Trophoblast cell (in vitro differentiated cells and primary cell): Measurements from ENCODE around the gene PPP1R14D.

Experiments used
- DNase-seq, 2 donors: peaks; one replicate each; pipeline ENCODE4 v3.0.0-alpha.2; 2016
- H2AFZ ChIP-seq: 2 replicates; pipeline ENCODE4 v1.6.1; 2013; ENCODE audit warnings: low read length, moderate library complexity, mild to moderate bottlenecking; ENCODE audit not compliant: insufficient read depth, poor library complexity
- H2AK5ac ChIP-seq: 2 replicates; pipeline ENCODE4 v1.6.1; 2013; ENCODE audit warnings: mild to moderate bottlenecking, low read length
- H2BK120ac ChIP-seq: 2 replicates; pipeline ENCODE4 v1.6.1; 2013; ENCODE audit warnings: low read length, mild to moderate bottlenecking, moderate library complexity; ENCODE audit not compliant: insufficient read depth, poor library complexity
- H2BK12ac ChIP-seq: 2 replicates; pipeline ENCODE4 v1.6.1; 2013; ENCODE audit warnings: mild to moderate bottlenecking, low read length, moderate library complexity
- H2BK5ac ChIP-seq: 2 replicates; pipeline ENCODE4 v1.6.1; 2013; ENCODE audit warnings: low read length, low read depth, moderate library complexity, mild to moderate bottlenecking; ENCODE audit not compliant: poor library complexity
- H3K14ac ChIP-seq: 2 replicates; pipeline ENCODE4 v1.6.1; 2013; ENCODE audit warnings: mild to moderate bottlenecking, low read length
- H3K18ac ChIP-seq: 2 replicates; pipeline ENCODE4 v1.6.1; 2013; ENCODE audit warnings: mild to moderate bottlenecking, low read length
- H3K23ac ChIP-seq: 2 replicates; pipeline ENCODE4 v1.6.1; 2013; ENCODE audit warnings: low read length
- H3K27ac ChIP-seq: 2 replicates; pipeline ENCODE4 v1.5.1; 2013; ENCODE audit warnings: low read depth, mild to moderate bottlenecking, inconsistent platforms, low read length, moderate library complexity
- H3K27me3 ChIP-seq: 2 replicates; pipeline ENCODE4 v1.6.1; 2013; ENCODE audit warnings: inconsistent platforms, mild to moderate bottlenecking, low read length, moderate library complexity; ENCODE audit not compliant: insufficient read depth
- H3K36me3 ChIP-seq, 2 experiments: 1 replicate in 1 of 2; 2 replicates in 1 of 2; pipeline ENCODE4 v1.6.1; 2013; ENCODE audit warnings: low read length in 2 of 2, mild to moderate bottlenecking in 2 of 2, moderate library complexity in 1 of 2; ENCODE audit not compliant: insufficient read depth in 2 of 2, control insufficient read depth in 1 of 2
- H3K4ac ChIP-seq: 2 replicates; pipeline ENCODE4 v1.6.1; 2013; ENCODE audit warnings: low read depth, mild to moderate bottlenecking, low read length, moderate library complexity
- H3K4me1 ChIP-seq, 2 experiments: 1 replicate in 1 of 2; 2 replicates in 1 of 2; pipeline ENCODE4 v1.6.1; 2013; ENCODE audit warnings: low read length in 2 of 2, mild to moderate bottlenecking in 2 of 2, moderate library complexity in 1 of 2; ENCODE audit not compliant: insufficient read depth in 2 of 2, control insufficient read depth in 1 of 2
- H3K4me2 ChIP-seq: 2 replicates; pipeline ENCODE4 v1.6.1; 2013; ENCODE audit warnings: inconsistent platforms, mild to moderate bottlenecking, low read length, moderate library complexity
- H3K4me3 ChIP-seq: 2 replicates; pipeline ENCODE4 v1.5.1; 2013; ENCODE audit warnings: mild to moderate bottlenecking, low read depth, low read length, inconsistent platforms
- H3K79me1 ChIP-seq: one replicate; pipeline ENCODE4 v1.6.1; 2013; ENCODE audit warnings: low read length
- H3K79me2 ChIP-seq: 2 replicates; pipeline ENCODE4 v1.6.1; 2013; ENCODE audit warnings: low read length, mild to moderate bottlenecking; ENCODE audit not compliant: control insufficient read depth, insufficient read depth, poor library complexity
- H3K9ac ChIP-seq: 2 replicates; pipeline ENCODE4 v1.6.1; 2013; ENCODE audit warnings: mild to moderate bottlenecking, low read length
- H3K9me3 ChIP-seq: 2 replicates; pipeline ENCODE4 v1.6.1; 2013; ENCODE audit warnings: low read depth, mild to moderate bottlenecking, control low read depth, inconsistent platforms, low read length; ENCODE audit not compliant: insufficient read depth
- H4K12ac ChIP-seq: 2 replicates; pipeline ENCODE4 v1.6.1; 2013; ENCODE audit warnings: low read depth, mild to moderate bottlenecking, low read length, moderate library complexity
- H4K8ac ChIP-seq: 2 replicates; pipeline ENCODE4 v1.6.1; 2013; ENCODE audit warnings: low read depth, mild to moderate bottlenecking, low read length, moderate library complexity
- H4K91ac ChIP-seq: one replicate; pipeline ENCODE4 v1.6.1; 2013; ENCODE audit warnings: low read depth, mild to moderate bottlenecking, low read length, moderate library complexity
- WGBS: extraction: QIAGEN DNeasy Blood & Tissue Kit; methylation state at CpG from one replicate; pipeline ENCODE4 v1.1.7; 2013; ENCODE audit warnings: missing lambda C conversion rate; ENCODE audit not compliant: insufficient read length, insufficient coverage; ENCODE audit errors: extremely low coverage; 5-methylcytosine and 5-hydroxymethylcytosine counted together

Gene PPP1R14D

DNA sequence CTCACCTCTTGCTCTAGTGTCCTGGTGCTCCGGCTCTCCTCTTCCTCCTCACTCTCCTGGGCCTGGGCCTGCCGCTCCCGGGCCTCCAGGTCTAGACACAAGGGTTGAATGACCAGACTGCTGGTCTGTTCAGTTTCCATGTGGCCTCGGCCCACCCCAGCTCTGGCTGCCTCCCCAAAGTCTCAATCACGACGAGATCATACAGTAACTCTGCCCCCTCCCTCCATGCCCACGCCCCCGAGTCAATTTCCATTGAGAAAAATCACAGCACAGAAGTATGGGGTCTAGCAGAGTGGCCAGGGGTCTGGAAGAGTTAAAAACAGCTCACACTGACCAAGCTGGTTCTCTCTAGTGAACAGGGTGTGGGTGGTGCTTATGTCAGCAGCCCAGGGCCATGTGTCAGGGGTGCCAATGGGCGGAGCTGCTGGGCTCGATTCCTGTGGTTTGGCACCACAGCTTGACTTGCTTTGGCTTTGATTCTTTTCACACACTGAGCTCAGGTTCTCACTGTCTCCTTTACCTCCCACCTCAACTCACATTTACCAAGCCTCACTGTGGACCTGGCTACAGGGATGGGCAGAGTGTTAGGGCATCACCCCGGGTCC lies 51.9 kb downstream of the PPP1R14D start:
- Histone ChIP-seq H3K4me2 (no peak overlapping the region), H3K79me1 (no peaks in the 10 kb centered on the region), H4K12ac (no peak overlapping the region), H2BK5ac (no peak overlapping the region), H4K91ac (no peak overlapping the region), H3K9ac (no peak overlapping the region), H3K27me3 (no peaks in the 10 kb centered on the region), H3K18ac (no peak overlapping the region), H4K8ac (no peak overlapping the region), H3K9me3 (peaks cover 2% of the 10 kb centered on the region), H2BK12ac (no peak overlapping the region), H2AFZ (no peak overlapping the region), H3K14ac (no peak overlapping the region), H3K79me2 (no peaks in the 10 kb centered on the region), H3K27ac (no peak overlapping the region), H3K36me3 (peaks cover 54 to 61% of the 10 kb centered on the region in 2 experiments), H2AK5ac (no peak overlapping the region), H2BK120ac (no peak overlapping the region), H3K4ac (no peak overlapping the region), H3K4me3 (no peak overlapping the region), H3K23ac (no peak overlapping the region), H3K4me1 (no peaks in the 10 kb centered on the region)
- no peak for DNase-seq
- no CpG with 5 or more reads among the region's 11 CpGs for WGBS

GRCh38 chr15:40775740-40776536 lies 52.6 kb downstream of the PPP1R14D start:
- H3K79me2 ChIP-seq = no peaks in the 10 kb centered on the region
- H2BK5ac ChIP-seq = no peak overlapping the region
- DNase-seq = no peak
- no peak overlapping the region for H3K18ac ChIP-seq
- no peak overlapping the region for H4K91ac ChIP-seq
- peaks cover 2% of the 10 kb centered on the region for H3K9me3 ChIP-seq
- no peak overlapping the region for H3K4me3 ChIP-seq
- H3K36me3 ChIP-seq = peaks cover 59 to 63% of the 10 kb centered on the region in 2 experiments
- no peaks in the 10 kb centered on the region for H3K27me3 ChIP-seq
- no peaks in the 10 kb centered on the region for H3K4me1 ChIP-seq
- H3K23ac ChIP-seq = no peak overlapping the region
- WGBS = no CpG with 5 or more reads among the region's 14 CpGs
- H2BK12ac ChIP-seq = no peak overlapping the region
- no peak overlapping the region for H3K9ac ChIP-seq
- no peak overlapping the region for H2AFZ ChIP-seq
- H3K79me1 ChIP-seq = no peaks in the 10 kb centered on the region
- H3K27ac ChIP-seq = no peak overlapping the region
- no peak overlapping the region for H4K12ac ChIP-seq
- no peak overlapping the region for H2BK120ac ChIP-seq
- H3K4me2 ChIP-seq = no peak overlapping the region
- H2AK5ac ChIP-seq = no peak overlapping the region
- no peak overlapping the region for H3K4ac ChIP-seq
- H3K14ac ChIP-seq = no peak overlapping the region
- no peak overlapping the region for H4K8ac ChIP-seq

- H3K18ac ChIP-seq = no peak overlapping the region
- DNase-seq = no peak
- no peak overlapping the region for H4K12ac ChIP-seq
- no peak overlapping the region for H3K9ac ChIP-seq
- no peak overlapping the region for H3K27ac ChIP-seq
- no peaks in the 10 kb centered on the region for H3K79me1 ChIP-seq
- H4K8ac ChIP-seq = no peak overlapping the region
- H4K91ac ChIP-seq = no peak overlapping the region
- H3K4me1 ChIP-seq = no peaks in the 10 kb centered on the region
- peaks cover 62% of the 10 kb centered on the region in 2 experiments for H3K36me3 ChIP-seq
- H2AK5ac ChIP-seq = no peak overlapping the region
- H3K27me3 ChIP-seq = no peaks in the 10 kb centered on the region
- H3K23ac ChIP-seq = no peak overlapping the region
- peaks cover 2% of the 10 kb centered on the region for H3K9me3 ChIP-seq
- H3K4me3 ChIP-seq = no peak overlapping the region
- WGBS = no CpG with 5 or more reads among the region's 10 CpGs
- H2AFZ ChIP-seq = no peak overlapping the region
- no peaks in the 10 kb centered on the region for H3K79me2 ChIP-seq
- no peak overlapping the region for H2BK5ac ChIP-seq
- H2BK12ac ChIP-seq = no peak overlapping the region
- no peak overlapping the region for H3K4ac ChIP-seq
- no peak overlapping the region for H3K14ac ChIP-seq
- H2BK120ac ChIP-seq = no peak overlapping the region
- no peak overlapping the region for H3K4me2 ChIP-seq
Observed at GRCh38 chr15:40775007-40775406, 53.5 kb downstream of the PPP1R14D start.

DNA sequence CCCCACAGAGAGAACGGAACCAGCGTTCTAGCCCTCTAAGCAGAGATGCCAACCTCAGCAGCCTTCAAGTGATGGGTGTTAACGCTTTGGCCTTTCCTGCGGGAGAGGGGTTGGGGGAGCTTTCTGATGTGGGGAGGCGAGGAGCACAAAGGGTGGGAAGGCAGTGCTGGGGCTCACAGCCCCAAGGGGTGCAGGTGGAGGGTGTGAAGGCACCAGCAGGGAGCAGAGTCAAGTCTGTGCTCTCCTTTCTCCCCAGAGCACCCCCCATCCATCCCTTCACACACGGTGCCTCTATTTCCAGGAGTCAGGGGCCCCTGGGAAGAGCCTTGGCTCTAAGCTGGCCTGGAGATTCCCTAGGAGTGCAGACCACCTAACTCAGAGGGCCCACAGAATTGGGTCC lies 54.6 kb downstream of the PPP1R14D start:
- Histone ChIP-seq H3K4ac (no peak overlapping the region), H3K4me1 (no peaks in the 10 kb centered on the region), H4K12ac (no peak overlapping the region), H3K18ac (no peak overlapping the region), H3K4me2 (no peak overlapping the region), H2AFZ (no peak overlapping the region), H3K14ac (no peak overlapping the region), H3K36me3 (peaks cover 53 to 59% of the 10 kb centered on the region in 2 experiments), H4K8ac (no peak overlapping the region), H3K79me1 (no peaks in the 10 kb centered on the region), H3K23ac (no peak overlapping the region), H3K27me3 (no peaks in the 10 kb centered on the region), H2BK12ac (no peak overlapping the region), H2AK5ac (no peak overlapping the region), H3K9me3 (peaks cover 2% of the 10 kb centered on the region), H3K4me3 (no peak overlapping the region), H3K9ac (no peak overlapping the region), H2BK5ac (no peak overlapping the region), H4K91ac (no peak overlapping the region), H3K79me2 (no peaks in the 10 kb centered on the region), H3K27ac (no peak overlapping the region), H2BK120ac (no peak overlapping the region)
- no peak for DNase-seq
- no CpG with 5 or more reads among the region's 6 CpGs for WGBS
